ENCODE results near the gene CAPN10.
"Not testable (repeated sequence)": the region's sequence is repeated elsewhere in the genome, so short reads cannot be mapped to it uniquely, and the experiment has no call there.

CAPN10 gene

DNA sequence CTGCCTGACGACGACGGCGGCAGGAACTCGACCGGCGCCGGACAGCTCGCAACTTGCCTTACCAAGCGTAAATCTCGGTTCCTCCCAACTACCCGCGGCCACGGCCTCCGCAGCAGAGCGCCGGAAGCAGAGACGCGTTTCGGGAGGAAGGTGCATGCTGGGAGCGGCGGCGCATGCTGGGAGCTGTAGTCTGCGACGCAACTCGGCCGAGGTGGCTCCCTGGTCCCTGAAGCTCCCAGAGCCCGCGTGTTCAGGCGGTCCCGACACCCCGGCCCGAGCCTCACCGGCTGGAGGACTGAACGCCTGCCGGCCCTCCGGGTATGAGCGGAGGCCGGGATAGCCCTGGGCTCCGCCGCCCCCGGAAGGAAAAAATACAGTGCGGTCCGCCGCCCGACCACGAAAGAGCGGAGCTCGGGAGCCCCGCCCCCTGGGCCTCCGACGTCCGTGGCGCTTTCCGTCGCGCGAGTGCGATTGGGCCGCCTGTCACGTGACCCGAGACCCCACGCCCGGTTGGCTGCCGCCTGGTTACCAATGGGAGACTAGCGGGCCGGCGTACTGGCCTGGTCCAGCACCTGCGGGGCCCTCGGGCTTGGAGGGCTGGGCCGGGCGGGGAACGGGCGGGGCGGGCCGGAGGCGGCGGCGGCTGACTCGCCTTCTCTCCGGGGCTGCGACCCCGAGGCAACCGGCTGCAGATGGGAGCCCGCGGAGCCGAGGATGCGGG is at the start of gene CAPN10:
Gene CAPN10 (plus strand): TSS at position 537 of the 721 bp plus-strand sequence. CDS start 178 bp downstream, at position 715.
- peak; percentile 98 for DNase-seq

- no peak for DNase-seq
Measured at GRCh38 chr2:240538031-240538780, 48.3 kb upstream of the CAPN10 start.

- not testable (repeated sequence) for DNase-seq
Measured at GRCh38 chr2:240539101-240539500, 47.4 kb upstream of the CAPN10 start.

DNA sequence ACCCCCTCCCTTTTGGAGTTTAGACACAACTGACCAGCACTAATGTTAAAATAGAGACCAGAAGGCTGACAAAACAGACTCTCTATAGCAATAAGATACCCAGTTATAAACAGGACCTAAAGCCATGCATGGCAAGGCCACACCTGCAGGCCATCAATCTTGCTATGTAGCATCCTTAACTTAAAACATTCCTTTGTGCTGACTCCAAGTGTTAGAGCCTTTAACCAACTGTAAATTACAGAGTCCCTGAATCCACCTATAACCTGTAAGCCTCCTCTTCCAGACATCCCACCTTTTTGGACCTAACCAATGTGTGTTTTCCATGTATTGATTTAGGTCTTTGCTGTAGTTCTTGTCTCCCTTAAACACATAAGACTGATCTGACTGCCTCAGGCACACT is 46.6 kb upstream of the CAPN10 start:
- DNase-seq, result no peak

- no peak for DNase-seq
Measured at GRCh38 chr2:240551288-240551687, 35.2 kb upstream of the CAPN10 start.

GRCh38 chr2:240551811-240552210 is 34.7 kb upstream of the CAPN10 start:
- no peak for DNase-seq

- DNase-seq, result no peak
Measured at GRCh38 chr2:240553956-240554480, 32.5 kb upstream of the CAPN10 start.

DNA sequence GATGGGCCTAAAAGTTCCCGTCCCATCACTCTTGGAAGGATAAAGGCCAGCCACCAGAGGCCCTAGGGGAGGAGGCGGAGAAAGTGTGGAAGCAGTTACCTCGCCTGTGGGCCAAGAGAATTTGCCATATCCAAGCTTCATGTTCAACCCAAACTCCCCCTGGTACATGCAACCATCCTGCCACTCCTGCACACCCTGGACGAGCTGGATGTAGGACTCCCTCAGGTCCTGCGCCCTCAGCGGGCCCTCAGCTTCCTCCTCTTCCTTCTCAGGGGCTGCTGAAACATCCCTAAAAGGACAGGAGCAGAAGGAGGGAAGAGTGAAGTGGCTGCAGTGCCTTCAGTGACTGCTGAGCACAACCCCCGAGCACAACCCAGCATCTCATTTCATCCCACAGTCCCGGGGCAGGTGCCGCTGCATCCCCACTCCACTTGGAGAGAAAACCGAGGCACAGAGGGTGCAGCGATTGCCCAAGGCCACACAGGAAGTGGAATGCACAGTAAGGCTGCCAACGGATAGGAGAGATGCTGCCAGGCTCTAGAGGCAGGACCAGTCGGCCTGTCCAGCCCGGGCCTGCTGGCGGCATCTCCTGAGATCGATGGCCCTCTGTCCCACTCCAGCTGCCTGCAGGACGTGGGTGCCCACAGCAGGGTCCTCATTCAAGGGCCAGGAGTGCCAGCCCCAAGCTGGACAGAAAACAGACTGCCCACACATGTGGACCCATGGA is 31.6 kb upstream of the CAPN10 start:
- no peak for DNase-seq

GRCh38 chr2:240555541-240556250 is 30.8 kb upstream of the CAPN10 start:
- no peak for DNase-seq

GRCh38 chr2:240556553-240557100 is 29.9 kb upstream of the CAPN10 start:
- peak; percentile 46 for DNase-seq

DNA sequence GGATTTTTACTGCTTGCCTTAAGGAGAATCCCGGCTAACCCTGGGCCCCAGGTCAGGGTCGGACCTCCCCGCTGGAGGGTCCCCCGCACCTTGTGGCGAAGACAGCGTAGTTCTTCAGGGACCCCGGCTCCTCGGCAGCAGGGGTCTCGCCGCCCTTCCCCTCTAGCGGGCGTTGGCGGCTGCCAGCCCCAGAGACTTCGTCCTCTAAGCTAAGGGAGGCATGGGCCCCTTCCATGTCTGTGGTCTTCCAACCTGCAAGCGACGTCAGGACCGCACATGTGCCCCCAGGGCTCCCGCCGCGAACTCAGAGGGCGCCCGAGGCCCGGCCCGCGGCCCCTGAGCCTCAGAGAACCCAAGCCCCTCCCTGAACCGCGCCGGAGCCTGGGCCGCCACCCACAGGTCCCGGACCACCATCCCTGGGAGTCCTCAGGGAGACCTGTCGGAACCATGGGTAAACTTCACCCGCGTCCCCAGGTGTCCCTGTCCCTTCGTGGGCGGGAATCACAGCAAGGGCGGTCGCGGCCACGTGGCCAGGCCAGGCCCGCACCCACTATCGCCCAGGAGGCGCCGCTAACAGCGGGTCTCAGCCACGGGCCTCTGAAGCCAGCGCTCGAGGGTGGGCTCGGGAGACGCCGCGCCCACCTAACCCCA is 29.3 kb upstream of the CAPN10 start:
- no peak for DNase-seq

DNA sequence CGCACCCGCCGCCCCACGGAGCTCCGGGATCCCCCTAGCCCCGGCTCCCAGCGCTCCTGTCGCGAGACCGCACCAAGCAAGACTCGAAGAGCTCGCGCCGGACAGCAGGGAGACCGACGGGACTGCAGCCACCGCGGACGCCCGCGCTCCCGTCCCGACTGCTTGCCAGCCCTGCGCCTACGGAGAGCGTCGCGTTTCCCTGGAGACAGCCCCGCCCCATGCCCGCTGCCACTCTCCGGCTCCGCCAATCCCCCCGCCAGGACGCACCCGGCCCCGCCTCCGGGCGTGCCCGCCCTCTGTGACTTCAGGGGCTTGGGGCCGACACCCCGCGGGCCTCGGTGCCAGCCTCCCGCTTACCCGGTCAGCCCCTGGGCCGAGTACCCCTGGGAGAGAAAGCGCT is 28.7 kb upstream of the CAPN10 start, which contains the start of gene ANKMY1:
Gene ANKMY1 (minus strand): TSS at position 181 of the 400 bp plus-strand sequence. CDS start 653 bp downstream, outside the sequence.
- no peak for DNase-seq

GRCh38 chr2:240558236-240558761 is 28.2 kb upstream of the CAPN10 start:
- DNase-seq, result no peak

- no peak for DNase-seq
Measured at GRCh38 chr2:240559286-240559685, 27.2 kb upstream of the CAPN10 start.

DNA sequence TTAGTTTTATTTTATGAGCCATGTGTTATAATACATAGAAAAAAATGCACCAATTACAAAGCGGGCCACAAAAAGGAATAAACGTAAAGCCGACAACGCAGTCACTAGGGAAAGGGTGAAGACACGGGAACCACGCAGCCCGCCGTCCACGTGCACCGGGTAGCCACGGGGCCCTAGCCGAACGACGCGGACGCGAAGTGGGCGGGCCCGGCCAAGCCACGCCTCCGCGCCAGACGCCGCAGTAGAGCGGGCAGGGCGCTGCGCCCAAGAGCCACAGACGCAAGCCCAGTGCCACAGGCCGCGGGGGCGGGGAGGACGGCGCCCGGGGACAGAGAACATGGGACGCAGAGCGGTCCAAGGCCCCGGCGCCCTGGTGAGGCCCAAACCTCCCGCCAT is 26.5 kb upstream of the CAPN10 start, which contains the start of gene DUSP28:
Gene DUSP28 (plus strand): TSS at position 274 of the 396 bp plus-strand sequence. CDS start 328 bp downstream, outside the sequence.
- DNase-seq, result peak; percentile 92

- peak; percentile 99 for DNase-seq
Measured at GRCh38 chr2:240560480-240561324, 25.8 kb upstream of the CAPN10 start.

GRCh38 chr2:240561325-240561971 is 25.1 kb upstream of the CAPN10 start:
- DNase-seq, result no peak

- DNase-seq, result not testable (repeated sequence)
Measured at GRCh38 chr2:240563231-240563630, 23.3 kb upstream of the CAPN10 start.

DNA sequence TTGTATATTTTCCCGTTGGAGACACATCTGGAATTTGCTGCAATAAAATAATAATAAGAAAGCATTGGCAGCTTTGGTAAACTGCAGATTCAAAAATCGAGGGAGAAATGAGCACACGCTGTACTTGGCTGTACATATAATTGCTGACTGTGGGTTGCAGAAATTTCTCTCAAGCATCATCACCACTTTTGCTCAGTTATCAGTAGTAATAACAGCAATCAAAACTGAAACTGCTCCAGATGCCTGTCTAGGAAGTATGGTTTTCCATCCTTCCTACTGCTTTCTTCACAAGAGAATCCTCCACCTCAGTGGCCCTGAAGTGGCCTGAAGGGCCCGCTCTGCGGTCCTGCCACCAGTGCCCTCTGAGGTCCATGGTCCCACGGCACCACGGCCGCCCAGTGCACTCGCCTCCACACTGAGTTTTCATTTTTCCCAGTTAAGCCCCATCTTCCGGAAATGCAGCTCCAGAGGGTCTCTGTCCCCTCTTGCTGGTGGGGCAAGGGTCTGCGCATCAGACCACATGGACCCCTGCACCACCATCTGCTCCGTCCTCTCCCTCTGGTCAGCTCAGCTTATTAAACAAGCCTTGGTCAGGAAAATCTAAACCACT is 22.5 kb upstream of the CAPN10 start:
- DNase-seq, result no peak
